OCI-LY7 (cell line): ENCODE data around the gene LIFR. TPM values are rescaled to one million over a fixed set of nuclear protein-coding genes. Genes with fewer than 3 reads are reported as not detected.

Experiments used
- BruUV-seq: library from RNA; stranded (reverse); fragments of 400-500 nt; replicated peaks from 2 replicates; lab custom pipeline; 2021; lab: Mats Ljungman, UMichigan
- CTCF ChIA-PET: fragments of 300-600 bp; sonication (Branson Sonifier 250); formaldehyde crosslinking; loops from one replicate; lab custom pipeline; 2022; ENCODE audit warnings: antibody characterized with exemption; ENCODE audit not compliant: unreplicated experiment; lab: Charles Lee
- POLR2A ChIA-PET: fragments of 300-600 bp; sonication (Branson Sonifier 250); formaldehyde crosslinking; loops from one replicate; lab custom pipeline; 2022; ENCODE audit warnings: antibody characterized with exemption; lab: Charles Lee
- DNase-seq: peaks from one replicate; pipeline ENCODE4 v3.0.0-alpha.2; 2015; ENCODE audit warnings: low spot score
- H2AFZ ChIP-seq: fragments of 200-600 bp; sonication (generic), shearing (Covaris generic); 2 replicates; pipeline ENCODE4 v1.6.1; 2014; ENCODE audit warnings: mild to moderate bottlenecking, antibody characterized with exemption, low read length, moderate library complexity
- H3K27ac ChIP-seq: fragments of 200-600 bp; sonication (generic); 2 replicates; pipeline ENCODE4 v1.5.1; 2014; ENCODE audit warnings: mixed run types, low read depth, mild to moderate bottlenecking, moderate library complexity, low read length, inconsistent platforms; ENCODE audit not compliant: poor library complexity, severe bottlenecking
- H3K36me3 ChIP-seq: fragments of 200-600 bp; sonication (generic); 2 replicates; pipeline ENCODE4 v1.6.1; 2014; ENCODE audit warnings: mild to moderate bottlenecking, antibody characterized with exemption, low read length, moderate library complexity, mixed read lengths; ENCODE audit not compliant: insufficient read depth
- H3K4me1 ChIP-seq: fragments of 200-600 bp; sonication (generic); 2 replicates; pipeline ENCODE4 v1.5.1; 2014; ENCODE audit warnings: mild to moderate bottlenecking, low read length; ENCODE audit not compliant: insufficient read depth, poor library complexity, severe bottlenecking
- H3K4me2 ChIP-seq: fragments of 200-600 bp; sonication (generic); 2 replicates; pipeline ENCODE4 v1.6.1; 2014; ENCODE audit warnings: mild to moderate bottlenecking, low read length
- H3K4me3 ChIP-seq: fragments of 200-600 bp; sonication (generic); 2 replicates; pipeline ENCODE4 v1.5.1; 2014; ENCODE audit warnings: mild to moderate bottlenecking, low read depth, low read length; ENCODE audit not compliant: poor library complexity, severe bottlenecking
- H3K79me2 ChIP-seq: fragments of 200-600 bp; sonication (generic); 2 replicates; pipeline ENCODE4 v1.6.1; 2016; ENCODE audit warnings: low read depth, mild to moderate bottlenecking, low read length, moderate library complexity, mixed read lengths; ENCODE audit not compliant: insufficient read depth
- H3K9me2 ChIP-seq: fragments of 200-600 bp; sonication (generic); 2 replicates; pipeline ENCODE4 v1.6.1; 2016; ENCODE audit warnings: mild to moderate bottlenecking, low read length, mixed read lengths; ENCODE audit not compliant: insufficient read depth
- H3K9me3 ChIP-seq: fragments of 200-600 bp; sonication (generic); 2 replicates; pipeline ENCODE4 v1.6.1; 2014; ENCODE audit warnings: mild to moderate bottlenecking, mixed run types, low read length, mixed read lengths
- H4K20me1 ChIP-seq: fragments of 200-600 bp; sonication (generic); 2 replicates; pipeline ENCODE4 v1.6.1; 2014; ENCODE audit warnings: mild to moderate bottlenecking, antibody characterized with exemption, low read length, moderate library complexity, mixed read lengths; ENCODE audit not compliant: insufficient read depth
- EZH2phosphoT487 ChIP-seq: fragments of 200-600 bp; sonication (generic); IDR thresholded peaks from 2 replicates; pipeline ENCODE4 v1.6.1; 2018; ENCODE audit warnings: low read depth, borderline replicate concordance, mild to moderate bottlenecking, mixed run types, antibody characterized with exemption, low read length, moderate library complexity, mixed read lengths
- intact Hi-C: fragments of 100-400 bp; cut with micrococcal nuclease; formaldehyde crosslinking; loops from one replicate; pipeline ENCODE4 v1.10.0; 2022; ENCODE audit not compliant: unreplicated experiment
- total RNA-seq, 2 experiments: library from RNA; depleted of rRNA in 1 of 2; stranded (reverse); fragments of >200 nt in 1 of 2; shearing (Covaris generic) in 1 of 2; gene quantifications; 2 replicates each; pipeline ENCODE4 v1.2.3, GENCODE V29; 2014 to 2022
- TF ChIP-seq, protein P1 (sequence below): fragments of 200-600 bp; sonication (generic); conservative IDR thresholded peaks from 2 replicates; pipeline ENCODE4 v1.5.1; 2014; ENCODE audit warnings: mild to moderate bottlenecking, antibody characterized with exemption, low read length, moderate library complexity, mixed read lengths

LIFR gene
- total RNA-seq, 2 experiments from 2014 or later = not detected

DNA sequence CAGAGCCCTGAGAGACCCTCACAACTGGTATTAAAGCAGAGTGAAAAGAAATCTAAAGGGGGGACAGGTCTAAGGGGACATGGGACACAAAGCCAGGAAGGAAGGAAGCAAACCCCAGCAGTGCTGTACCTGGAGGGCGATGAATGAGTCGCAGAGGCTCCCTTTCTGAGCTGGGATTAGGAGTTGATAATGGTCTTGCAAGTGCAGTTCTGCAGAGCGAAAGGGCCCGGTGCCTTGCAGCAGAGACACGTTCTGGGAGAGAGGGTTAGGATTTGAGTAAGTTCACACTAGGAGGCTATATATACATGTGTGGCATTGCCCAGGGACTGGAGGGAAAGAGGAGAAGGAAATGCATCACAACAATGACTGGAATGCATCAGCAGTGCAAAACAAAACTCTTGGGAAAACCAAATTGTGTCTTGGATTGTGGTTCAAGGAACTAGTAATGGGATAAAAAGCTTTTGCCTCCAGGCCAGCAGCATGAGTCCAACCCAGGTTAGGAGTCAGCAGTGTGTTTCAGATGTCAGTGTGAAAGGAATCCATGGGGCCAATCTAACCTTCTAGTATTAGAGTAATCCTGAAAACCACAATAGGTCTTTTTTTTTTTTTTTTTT is 38.8 kb upstream of the LIFR start:
- POLR2A ChIA-PET = interaction anchor here (0.5 to 1.5 kb wide), 2 partner anchors 17 to 366 kb away, joined by 3 to 4 read pairs; no protein-coding TSS in a partner anchor
- H3K9me3 ChIP-seq = no peaks in the 10 kb centered on the region
- no peak for TF ChIP-seq EZH2phosphoT487
- TF ChIP-seq, protein P1, sequence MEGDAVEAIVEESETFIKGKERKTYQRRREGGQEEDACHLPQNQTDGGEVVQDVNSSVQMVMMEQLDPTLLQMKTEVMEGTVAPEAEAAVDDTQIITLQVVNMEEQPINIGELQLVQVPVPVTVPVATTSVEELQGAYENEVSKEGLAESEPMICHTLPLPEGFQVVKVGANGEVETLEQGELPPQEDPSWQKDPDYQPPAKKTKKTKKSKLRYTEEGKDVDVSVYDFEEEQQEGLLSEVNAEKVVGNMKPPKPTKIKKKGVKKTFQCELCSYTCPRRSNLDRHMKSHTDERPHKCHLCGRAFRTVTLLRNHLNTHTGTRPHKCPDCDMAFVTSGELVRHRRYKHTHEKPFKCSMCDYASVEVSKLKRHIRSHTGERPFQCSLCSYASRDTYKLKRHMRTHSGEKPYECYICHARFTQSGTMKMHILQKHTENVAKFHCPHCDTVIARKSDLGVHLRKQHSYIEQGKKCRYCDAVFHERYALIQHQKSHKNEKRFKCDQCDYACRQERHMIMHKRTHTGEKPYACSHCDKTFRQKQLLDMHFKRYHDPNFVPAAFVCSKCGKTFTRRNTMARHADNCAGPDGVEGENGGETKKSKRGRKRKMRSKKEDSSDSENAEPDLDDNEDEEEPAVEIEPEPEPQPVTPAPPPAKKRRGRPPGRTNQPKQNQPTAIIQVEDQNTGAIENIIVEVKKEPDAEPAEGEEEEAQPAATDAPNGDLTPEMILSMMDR = no peak
- CTCF ChIA-PET = interaction anchor here (0.6 kb wide), 1 partner anchor 153 kb away, joined by 3 read pairs; no protein-coding TSS in a partner anchor
- H2AFZ ChIP-seq = no peak overlapping the region
- no peak overlapping the region for H3K27ac ChIP-seq
- no peaks in the 10 kb centered on the region for H3K36me3 ChIP-seq
- no peaks in the 10 kb centered on the region for H3K4me1 ChIP-seq
- intact Hi-C loops = no loop called here
- H3K9me2 ChIP-seq = no peaks in the 10 kb centered on the region
- no peak overlapping the region for H3K4me2 ChIP-seq
- no peaks in the 10 kb centered on the region for H4K20me1 ChIP-seq
- no peak overlapping the region for H3K4me3 ChIP-seq
- BruUV-seq = no TSS peak
- no peak for DNase-seq
- no peaks in the 10 kb centered on the region for H3K79me2 ChIP-seq

DNA sequence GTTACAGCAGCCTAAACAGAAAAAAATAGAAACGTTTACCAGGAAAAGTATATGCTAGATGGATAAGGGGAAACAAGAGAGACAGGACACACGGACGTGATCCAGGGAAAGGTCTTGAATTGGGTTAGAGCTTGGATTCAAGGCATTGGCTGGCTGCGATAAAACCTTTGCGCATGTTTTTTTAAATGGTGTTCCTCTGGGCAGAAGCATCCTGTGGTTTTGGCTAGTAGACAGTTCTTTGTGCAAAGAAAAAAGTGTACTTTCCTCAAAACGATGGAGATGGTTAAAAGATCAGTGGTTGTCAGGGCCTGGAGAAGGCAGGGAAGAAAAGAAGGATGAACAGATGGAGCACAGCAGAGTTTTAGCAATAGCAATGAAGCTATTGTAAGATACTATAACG is 37.5 kb upstream of the LIFR start:
- intact Hi-C loops = no loop called here
- no peak for DNase-seq
- ChIA-PET POLR2A (interaction anchor here (0.5 to 0.9 kb wide), 2 partner anchors 28 to 971 kb away, joined by 3 to 4 read pairs; no protein-coding TSS in a partner anchor), CTCF (no interaction called here)
- H3K79me2 ChIP-seq = no peaks in the 10 kb centered on the region
- H4K20me1 ChIP-seq = no peaks in the 10 kb centered on the region
- H3K9me2 ChIP-seq = no peaks in the 10 kb centered on the region
- TF ChIP-seq, protein P1 = no peak
- no peak for TF ChIP-seq EZH2phosphoT487
- no peak overlapping the region for H3K27ac ChIP-seq
- H3K4me2 ChIP-seq = no peak overlapping the region
- no TSS peak for BruUV-seq
- no peaks in the 10 kb centered on the region for H3K4me1 ChIP-seq
- H3K9me3 ChIP-seq = no peaks in the 10 kb centered on the region
- H2AFZ ChIP-seq = no peak overlapping the region
- no peak overlapping the region for H3K4me3 ChIP-seq
- no peaks in the 10 kb centered on the region for H3K36me3 ChIP-seq

DNA sequence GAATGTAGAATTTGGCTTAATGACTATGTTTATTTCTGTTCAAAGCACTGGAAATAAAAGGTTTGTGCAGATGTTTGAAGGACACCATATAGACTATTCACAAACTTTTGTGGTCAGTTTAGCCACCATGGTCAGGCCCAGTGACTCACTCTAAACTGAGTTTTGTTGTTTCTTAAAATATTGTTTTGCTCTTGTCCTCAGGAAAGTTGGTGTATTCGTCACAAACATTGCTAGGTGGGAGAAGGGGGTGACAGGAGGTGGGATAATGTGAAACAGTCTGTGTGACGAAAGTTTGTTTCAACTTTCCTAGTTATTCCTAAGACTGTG is 35.0 kb upstream of the LIFR start:
- no peaks in the 10 kb centered on the region for H4K20me1 ChIP-seq
- no peak overlapping the region for H3K4me2 ChIP-seq
- CTCF ChIA-PET = no interaction called here
- POLR2A ChIA-PET = no interaction called here
- H3K4me3 ChIP-seq = no peak overlapping the region
- no peaks in the 10 kb centered on the region for H3K4me1 ChIP-seq
- no peaks in the 10 kb centered on the region for H3K79me2 ChIP-seq
- H3K36me3 ChIP-seq = no peaks in the 10 kb centered on the region
- intact Hi-C loops = no loop called here
- no TSS peak for BruUV-seq
- H2AFZ ChIP-seq = no peak overlapping the region
- H3K9me3 ChIP-seq = no peaks in the 10 kb centered on the region
- H3K27ac ChIP-seq = no peak overlapping the region
- DNase-seq = no peak
- H3K9me2 ChIP-seq = no peaks in the 10 kb centered on the region
- TF ChIP-seq, protein P1 = no peak
- TF ChIP-seq EZH2phosphoT487 = no peak
